Panc1 (cell line): ENCODE measurements around the gene HYAL1. TPM values are rescaled to one million over a fixed set of nuclear protein-coding genes. Genes with fewer than 3 reads are reported as not detected.
A peak's percentile ranks its signal among the peaks of the same experiment; 100 is the strongest.
"Not testable (repeated sequence)": the region's sequence is repeated elsewhere in the genome, so short reads cannot be mapped to it uniquely, and the experiment has no call there.

Source experiments
- ATAC-seq: fragments of 200-7000 bp; cut with Tn5 transposase; 2 replicates; pipeline ENCODE4 v1.9.1; 2020; ENCODE audit warnings: mild to moderate bottlenecking, moderate library complexity
- BruUV-seq: library from RNA; stranded (reverse); fragments of 400-500 nt; replicated peaks from 2 replicates; lab custom pipeline; 2021; lab: Mats Ljungman, UMichigan
- CTCF ChIA-PET: fragments of 300-600 bp; sonication (Branson Sonifier 250); formaldehyde crosslinking; loops from one replicate; lab custom pipeline; 2022; ENCODE audit warnings: antibody characterized with exemption; lab: Charles Lee
- POLR2A ChIA-PET: fragments of 300-600 bp; sonication (Branson Sonifier 250); formaldehyde crosslinking; loops from one replicate; lab custom pipeline; 2022; ENCODE audit warnings: antibody characterized with exemption; lab: Charles Lee
- DNase-seq: peaks from one replicate; pipeline ENCODE4 v3.0.0-alpha.2; 2010; ENCODE audit warnings: low read depth, low spot score
- H3K27ac ChIP-seq: 2 replicates; pipeline ENCODE4 v1.5.1; 2011; ENCODE audit warnings: mild to moderate bottlenecking, low read length, inconsistent platforms
- H3K27me3 ChIP-seq: fragments of 200-500 bp; sonication (Bioruptor generic); 2 replicates; pipeline ENCODE4 v1.6.0; 2014; ENCODE audit warnings: low read length, inconsistent platforms; ENCODE audit not compliant: control insufficient read depth, insufficient read depth
- H3K36me3 ChIP-seq: fragments of 200-500 bp; sonication (Bioruptor generic); 2 replicates; pipeline ENCODE4 v1.5.1; 2014; ENCODE audit warnings: inconsistent platforms, mild to moderate bottlenecking, low read length, moderate library complexity; ENCODE audit not compliant: control insufficient read depth, insufficient read depth
- H3K4me1 ChIP-seq: 2 replicates; pipeline ENCODE4 v1.5.1; 2011; ENCODE audit warnings: inconsistent platforms, mild to moderate bottlenecking, low read length, moderate library complexity; ENCODE audit not compliant: control insufficient read depth, insufficient read depth
- H3K4me3 ChIP-seq, 2 experiments: 2 replicates each; pipeline ENCODE4 v1.5.1; 2011 to 2012; ENCODE audit warnings: low read depth in 2 of 2, low read length in 2 of 2, mild to moderate bottlenecking in 2 of 2, inconsistent platforms in 1 of 2, moderate library complexity in 1 of 2
- H3K9me3 ChIP-seq: fragments of 200-500 bp; sonication (Bioruptor generic); 2 replicates; pipeline ENCODE4 v1.5.1; 2014; ENCODE audit warnings: low read depth, mild to moderate bottlenecking, inconsistent platforms, low read length, moderate library complexity; ENCODE audit not compliant: control insufficient read depth, insufficient read depth
- CTCF ChIP-seq: fragments of 450-650 bp; IDR thresholded peaks from 2 replicates; pipeline ENCODE4 v1.5.1; 2017; ENCODE audit warnings: mild to moderate bottlenecking
- POLR2AphosphoS5 ChIP-seq: IDR thresholded peaks from 2 replicates; pipeline ENCODE4 v1.6.1; 2012; ENCODE audit warnings: mild to moderate bottlenecking, low read depth, low read length, moderate library complexity
- SIN3A ChIP-seq: IDR thresholded peaks from 2 replicates; pipeline ENCODE4 v1.6.1; 2012; ENCODE audit warnings: low read depth, mild to moderate bottlenecking, low read length, moderate library complexity, borderline replicate concordance; ENCODE audit not compliant: insufficient read depth
- TCF7L2 ChIP-seq: IDR thresholded peaks from 2 replicates; pipeline ENCODE4 v1.6.1; 2011; ENCODE audit warnings: mild to moderate bottlenecking, low read depth, low read length, inconsistent platforms
- in situ Hi-C: cut with HindIII; loops from 2 replicates; pipeline ENCODE4 v1.10.0; 2016; ENCODE audit warnings: low sequenced_read_pairs, low pct_unique_long_range_greater_than_20kb
- intact Hi-C: fragments of 100-400 bp; cut with micrococcal nuclease; formaldehyde crosslinking; loops from one replicate; pipeline ENCODE4 v1.10.0; 2022; ENCODE audit not compliant: unreplicated experiment
- total RNA-seq: library from RNA; stranded (reverse); gene quantifications from one replicate; pipeline ENCODE4 v1.2.1, GENCODE V29; 2021; ENCODE audit not compliant: unreplicated experiment
- TF ChIP-seq, protein P1 (sequence below), 2 experiments: IDR thresholded peaks; 2 replicates each; pipeline ENCODE4 v1.6.1; 2011 to 2012; ENCODE audit warnings: low read depth in 2 of 2, control low read depth in 1 of 2, low read length in 1 of 2, mild to moderate bottlenecking in 1 of 2, moderate library complexity in 1 of 2; ENCODE audit not compliant: insufficient read depth in 1 of 2

HYAL1 gene
- total RNA-seq, 1 experiment from 2014 or later: 0.18 TPM

DNA sequence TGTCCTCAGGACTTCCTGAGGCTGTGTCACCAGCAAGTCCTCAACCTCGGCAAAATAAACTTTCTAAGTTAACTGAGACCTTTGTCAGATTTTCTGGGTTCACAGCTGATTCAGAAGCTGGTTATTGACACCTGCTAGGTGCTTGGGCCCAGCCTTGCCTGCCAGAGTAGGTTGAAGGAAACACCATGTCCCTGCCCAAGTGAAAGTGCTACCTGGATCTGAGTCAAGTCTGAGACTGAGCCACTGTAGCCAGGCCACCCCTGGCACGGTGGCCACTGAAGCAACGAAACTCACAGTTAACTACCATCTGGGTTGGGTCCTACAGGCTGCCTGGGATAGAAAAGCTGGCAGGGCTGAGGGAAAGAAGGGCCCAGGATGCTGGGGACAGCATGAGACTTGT is 11.0 kb upstream of the HYAL1 start:
- TF ChIP-seq POLR2AphosphoS5 (no peak), TCF7L2 (no peak), CTCF (no peak), SIN3A (no peak)
- TF ChIP-seq, protein P1, sequence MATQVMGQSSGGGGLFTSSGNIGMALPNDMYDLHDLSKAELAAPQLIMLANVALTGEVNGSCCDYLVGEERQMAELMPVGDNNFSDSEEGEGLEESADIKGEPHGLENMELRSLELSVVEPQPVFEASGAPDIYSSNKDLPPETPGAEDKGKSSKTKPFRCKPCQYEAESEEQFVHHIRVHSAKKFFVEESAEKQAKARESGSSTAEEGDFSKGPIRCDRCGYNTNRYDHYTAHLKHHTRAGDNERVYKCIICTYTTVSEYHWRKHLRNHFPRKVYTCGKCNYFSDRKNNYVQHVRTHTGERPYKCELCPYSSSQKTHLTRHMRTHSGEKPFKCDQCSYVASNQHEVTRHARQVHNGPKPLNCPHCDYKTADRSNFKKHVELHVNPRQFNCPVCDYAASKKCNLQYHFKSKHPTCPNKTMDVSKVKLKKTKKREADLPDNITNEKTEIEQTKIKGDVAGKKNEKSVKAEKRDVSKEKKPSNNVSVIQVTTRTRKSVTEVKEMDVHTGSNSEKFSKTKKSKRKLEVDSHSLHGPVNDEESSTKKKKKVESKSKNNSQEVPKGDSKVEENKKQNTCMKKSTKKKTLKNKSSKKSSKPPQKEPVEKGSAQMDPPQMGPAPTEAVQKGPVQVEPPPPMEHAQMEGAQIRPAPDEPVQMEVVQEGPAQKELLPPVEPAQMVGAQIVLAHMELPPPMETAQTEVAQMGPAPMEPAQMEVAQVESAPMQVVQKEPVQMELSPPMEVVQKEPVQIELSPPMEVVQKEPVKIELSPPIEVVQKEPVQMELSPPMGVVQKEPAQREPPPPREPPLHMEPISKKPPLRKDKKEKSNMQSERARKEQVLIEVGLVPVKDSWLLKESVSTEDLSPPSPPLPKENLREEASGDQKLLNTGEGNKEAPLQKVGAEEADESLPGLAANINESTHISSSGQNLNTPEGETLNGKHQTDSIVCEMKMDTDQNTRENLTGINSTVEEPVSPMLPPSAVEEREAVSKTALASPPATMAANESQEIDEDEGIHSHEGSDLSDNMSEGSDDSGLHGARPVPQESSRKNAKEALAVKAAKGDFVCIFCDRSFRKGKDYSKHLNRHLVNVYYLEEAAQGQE (IDR thresholded peaks at IDR 0.05; ENCODE audit: insufficient read depth in 1 of 2, low read depth in 2 of 2, low read length in 1 of 2): no peak

GRCh38 chr3:50312041-50312440 is 8.7 kb upstream of the HYAL1 start:
- not testable (repeated sequence) for ATAC-seq

More for the DNA sequence above, 11.0 kb upstream of the HYAL1 start:
- DNase-seq (no peak), ATAC-seq (0 out of 2 replicates have a peak, but pooled peaks have one; percentile 27)
- no TSS peak for BruUV-seq
- no peaks in the 10 kb centered on the region for H3K9me3 ChIP-seq
- no peaks in the 10 kb centered on the region; the same call in 1 of the 2 replicates for H3K4me1 ChIP-seq
- H3K36me3 ChIP-seq: no peaks in the 10 kb centered on the region
- no peaks in the 10 kb centered on the region for H3K27me3 ChIP-seq
- no peak overlapping the region for H3K4me3 ChIP-seq
- POLR2A ChIA-PET: no interaction called here
- no peak overlapping the region for H3K27ac ChIP-seq
- intact Hi-C loops (no loop called here), in situ Hi-C loops (no loop called here)
- CTCF ChIA-PET: no interaction called here

DNA sequence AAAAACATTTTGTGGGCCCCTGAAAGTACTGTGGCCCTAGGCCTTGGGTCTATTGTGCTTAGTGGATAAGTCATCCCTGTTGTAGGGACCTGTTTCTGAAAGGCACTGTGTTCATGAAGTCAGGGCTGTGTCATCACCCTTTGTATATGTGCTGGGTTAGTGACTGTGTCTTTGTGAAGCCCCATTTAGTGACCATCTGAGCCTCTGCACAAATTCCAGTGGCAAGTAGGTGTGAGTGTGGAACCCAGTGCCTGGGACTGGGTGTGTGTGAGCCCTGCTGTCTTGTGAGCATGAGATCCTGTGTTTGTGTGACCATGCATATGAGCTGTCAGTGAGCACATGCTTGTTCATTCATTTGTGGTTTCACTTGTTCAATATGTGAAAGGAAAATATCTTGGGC is 1.2 kb upstream of the HYAL1 start:
- no peak overlapping the region for H3K27ac ChIP-seq
- no peaks in the 10 kb centered on the region for H3K4me1 ChIP-seq
- no peaks in the 10 kb centered on the region for H3K36me3 ChIP-seq
- CTCF ChIA-PET: interaction anchor here (0.6 kb wide), 1 partner anchor 25 kb away, joined by 6 read pairs; no protein-coding TSS in a partner anchor
- BruUV-seq: no TSS peak
- in situ Hi-C loops: no loop called here
- H3K9me3 ChIP-seq: no peaks in the 10 kb centered on the region
- intact Hi-C loops: no loop called here
- DNase-seq (no peak), ATAC-seq (no peak)
- no peak overlapping the region for H3K4me3 ChIP-seq
- no peaks in the 10 kb centered on the region for H3K27me3 ChIP-seq
- TF ChIP-seq SIN3A (no peak), POLR2AphosphoS5 (no peak), CTCF (no peak), TCF7L2 (no peak)
- TF ChIP-seq, protein P1 (IDR thresholded peaks at IDR 0.05; ENCODE audit: insufficient read depth in 1 of 2, low read depth in 2 of 2, low read length in 1 of 2): no peak
- POLR2A ChIA-PET: no interaction called here

More at GRCh38 chr3:50312041-50312440, 8.7 kb upstream of the HYAL1 start:
- BruUV-seq, H3K27ac ChIP-seq, H3K27me3 ChIP-seq, H3K36me3 ChIP-seq, intact Hi-C loops, H3K4me3 ChIP-seq, POLR2A ChIA-PET, in situ Hi-C loops, DNase-seq, H3K4me1 ChIP-seq, CTCF ChIA-PET, H3K9me3 ChIP-seq: not testable (repeated sequence)
